K562 (cell line): ENCODE results near the gene RPN1. TPM values are rescaled to one million over a fixed set of nuclear protein-coding genes. Genes with fewer than 3 reads are reported as not detected.

Source experiments
- ATAC-seq: fragments of 200-7000 bp; cut with Tn5 transposase; 3 replicates; pipeline ENCODE4 v1.9.1; 2020; ENCODE audit warnings: moderate library complexity
- BruUV-seq: library from RNA; stranded (reverse); fragments of 400-500 nt; replicated peaks from 2 replicates; lab custom pipeline; 2021; lab: Mats Ljungman, UMichigan
- CTCF ChIA-PET: fragments of 300-600 bp; formaldehyde crosslinking; extraction: SDS; loops from one replicate; lab custom pipeline; 2021; ENCODE audit warnings: low intra/inter-chr PET ratio; lab: Yijun Ruan, JAX
- POLR2A ChIA-PET: fragments of 300-600, 350-650 bp; sonication (Branson Sonifier 250); formaldehyde crosslinking; extraction: SDS; loops from one replicate; lab custom pipeline; 2021; ENCODE audit warnings: antibody characterized with exemption, inconsistent platforms; lab: Yijun Ruan, JAX
- DNase-seq, 4 experiments: peaks; one replicate each; pipeline versions ENCODE4 v3.0.0 to v3.0.0-alpha.2; 2011 to 2018; ENCODE audit warnings: low spot score in 3 of 4, mixed read lengths in 3 of 4; ENCODE audit errors: extremely low read depth in 1 of 4
- FAIRE-seq: peaks from 2 replicates; lab custom pipeline; 2011; peaks lifted over from hg19 to GRCh38; lab: Jason Lieb, UNC
- H2AFZ ChIP-seq: 2 replicates; pipeline ENCODE4 v1.6.0; 2011; ENCODE audit warnings: low read depth, low read length, control low read depth, inconsistent platforms
- H3K27ac ChIP-seq: fragments of 200-600 bp; 3 replicates; pipeline ENCODE4 v1.8.0; 2011; ENCODE audit warnings: low read depth, mild to moderate bottlenecking, control low read depth, inconsistent platforms, low read length, moderate library complexity, mixed read lengths; ENCODE audit errors: extremely low read depth
- H3K27me3 ChIP-seq, 2 experiments: fragments of 300-600 bp in 1 of 2; 2 replicates in 1 of 2; 3 replicates in 1 of 2; pipeline versions ENCODE4 v1.6.0 to v1.8.0; 2011; ENCODE audit warnings: inconsistent platforms in 2 of 2, low read length in 2 of 2, mild to moderate bottlenecking in 1 of 2, mixed read lengths in 1 of 2, moderate library complexity in 1 of 2; ENCODE audit not compliant: control insufficient read depth in 2 of 2, insufficient read depth in 2 of 2
- H3K36me3 ChIP-seq: fragments of 300-600 bp; 3 replicates; pipeline ENCODE4 v1.8.0; 2011; ENCODE audit warnings: mild to moderate bottlenecking, low read length, inconsistent platforms; ENCODE audit not compliant: control insufficient read depth, insufficient read depth
- H3K4me1 ChIP-seq, 2 experiments: fragments of 200-600 bp in 1 of 2; replicated peaks in 1 of 2; 2 replicates in 1 of 2; 3 replicates in 1 of 2; pipeline versions ENCODE4 v1.5.1 to v1.8.0; 2011; ENCODE audit warnings: inconsistent platforms in 2 of 2, low read length in 2 of 2, mild to moderate bottlenecking in 1 of 2, mixed read lengths in 1 of 2, moderate library complexity in 1 of 2; ENCODE audit not compliant: control insufficient read depth in 2 of 2, insufficient read depth in 2 of 2
- H3K4me2 ChIP-seq: 2 replicates; pipeline ENCODE4 v1.6.1; 2011; ENCODE audit warnings: low read length, control low read depth, inconsistent platforms, mixed read lengths; ENCODE audit not compliant: insufficient read depth
- H3K4me3 ChIP-seq: fragments of 200-600 bp; sonication (generic), shearing (Covaris generic); 2 replicates; pipeline ENCODE4 v1.5.1; 2016; ENCODE audit warnings: control low read depth, inconsistent platforms
- H3K79me2 ChIP-seq: fragments of 200-600 bp; 3 replicates; pipeline ENCODE4 v1.8.0; 2011; ENCODE audit warnings: low read length, inconsistent platforms; ENCODE audit not compliant: control insufficient read depth, insufficient read depth
- H3K9ac ChIP-seq, 2 experiments: 2 replicates each; pipeline versions ENCODE4 v1.6.0 to v1.6.1; 2011; ENCODE audit warnings: low read depth in 2 of 2, low read length in 2 of 2, control low read depth in 1 of 2, inconsistent platforms in 1 of 2, mild to moderate bottlenecking in 1 of 2, mixed read lengths in 1 of 2; ENCODE audit not compliant: insufficient read depth in 1 of 2
- H3K9me1 ChIP-seq: one replicate; pipeline ENCODE4 v1.6.0; 2011; ENCODE audit warnings: inconsistent platforms, mild to moderate bottlenecking, low read length, moderate library complexity; ENCODE audit not compliant: control insufficient read depth, insufficient read depth
- H3K9me3 ChIP-seq: replicated peaks from 2 replicates; pipeline ENCODE4 v1.5.1; 2011; ENCODE audit warnings: low read depth, low read length, inconsistent platforms; ENCODE audit not compliant: control insufficient read depth, insufficient read depth
- H4K20me1 ChIP-seq: replicated peaks from 2 replicates; pipeline ENCODE4 v1.6.1; 2011; ENCODE audit warnings: low read length, inconsistent platforms, mixed read lengths; ENCODE audit not compliant: control insufficient read depth, insufficient read depth
- C11orf30 ChIP-seq: fragments of 450-650 bp; IDR thresholded peaks from 2 replicates; pipeline ENCODE4 v1.6.1; 2016; ENCODE audit warnings: low read depth, mild to moderate bottlenecking
- NCOA6 ChIP-seq: fragments of 450-650 bp; IDR thresholded peaks from 2 replicates; pipeline ENCODE4 v1.6.1; 2017; ENCODE audit warnings: mild to moderate bottlenecking
- RB1 ChIP-seq: fragments of 450-650 bp; IDR thresholded peaks from 2 replicates; pipeline ENCODE4 v1.6.1; 2017; ENCODE audit warnings: low read depth, mild to moderate bottlenecking
- ZNF316 ChIP-seq: fragments of 450-650 bp; IDR thresholded peaks from 2 replicates; pipeline ENCODE4 v1.6.1; 2016
- ZNF431 ChIP-seq: sonication (generic); formaldehyde crosslinking; IDR thresholded peaks from 2 replicates; pipeline ENCODE4 v1.8.0; 2022; ENCODE audit warnings: mild to moderate bottlenecking, missing genetic modification reagents
- WGBS: fragments of 100-300 bp; shearing (Covaris generic); methylation state at CpG from one replicate; pipeline ENCODE4 v1.1.6; 2016; ENCODE audit warnings: low coverage, mixed read lengths; ENCODE audit not compliant: insufficient coverage; ENCODE audit errors: missing lambda C conversion rate; 5-methylcytosine and 5-hydroxymethylcytosine counted together
- in situ Hi-C: fragments of 300-500 bp; cut with MboI; formaldehyde crosslinking; loops from 4 replicates; pipeline ENCODE4 v1.15.0; 2018; ENCODE audit warnings: inconsistent platforms, mixed read lengths
- intact Hi-C: fragments of 100-400 bp; cut with micrococcal nuclease; formaldehyde crosslinking; loops from 2 replicates; pipeline ENCODE4 v1.14.2; 2022
- polyA plus RNA-seq, 8 experiments: library from polyadenylated mRNA; depleted of rRNA in 4 of 8; stranded (reverse) in 5 of 8; unstranded in 3 of 8; fragments of >200 nt; fragmentation: Nextera tagmentation in 2 of 8; fragmentation: Illumina TruSeq in 1 of 8; extraction: Ambion mirVana in 2 of 8; extraction: Trizol in 1 of 8; gene quantifications; 2 replicates each; pipeline versions ENCODE4 v1.2.1 to v1.2.3, GENCODE V29; 2011 to 2014; ENCODE audit warnings: inconsistent platforms in 1 of 8, missing spikeins in 1 of 8
- total RNA-seq, 7 experiments: library from RNA; depleted of rRNA in 6 of 7; stranded (reverse); fragments of >200 nt in 6 of 7; fragmentation: Illumina TruSeq in 2 of 7; extraction: Trizol in 2 of 7; gene quantifications; 2 replicates each; pipeline versions ENCODE4 v1.2.1 to v1.2.3, GENCODE V29; 2011 to 2021; ENCODE audit warnings: low replicate concordance in 1 of 7
- TF ChIP-seq, protein P1 (sequence below): fragments of 450-650 bp; IDR thresholded peaks from 2 replicates; pipeline ENCODE4 v1.6.1; 2016

Gene RPN1
- total and polyA plus RNA-seq, 9 of the 15 experiments (the other 6 are each of a cell fraction or from before 2014, with no cell fraction given): 39.5 to 300 (median 148) TPM

- H2AFZ ChIP-seq: no peak overlapping the region
- in situ Hi-C loops: no loop called here
- ATAC-seq (no peak), FAIRE-seq (no peak)
- 0 out of 2 replicates have a peak, but pooled peaks cover 15% of the 10 kb centered on the region for H4K20me1 ChIP-seq
- peaks cover 72% of the 10 kb centered on the region for H3K79me2 ChIP-seq
- H3K27me3 ChIP-seq: no peaks in the 10 kb centered on the region
- BruUV-seq: no TSS peak
- 38% methylated on average over 1 of the region's 4 CpGs for whole genome bisulfite sequencing
- peak overlapping the region; percentile 95 for H3K4me2 ChIP-seq
- TF ChIP-seq ZNF431 (CRISPR knock-in tag): no peak
- TF ChIP-seq, protein P1, sequence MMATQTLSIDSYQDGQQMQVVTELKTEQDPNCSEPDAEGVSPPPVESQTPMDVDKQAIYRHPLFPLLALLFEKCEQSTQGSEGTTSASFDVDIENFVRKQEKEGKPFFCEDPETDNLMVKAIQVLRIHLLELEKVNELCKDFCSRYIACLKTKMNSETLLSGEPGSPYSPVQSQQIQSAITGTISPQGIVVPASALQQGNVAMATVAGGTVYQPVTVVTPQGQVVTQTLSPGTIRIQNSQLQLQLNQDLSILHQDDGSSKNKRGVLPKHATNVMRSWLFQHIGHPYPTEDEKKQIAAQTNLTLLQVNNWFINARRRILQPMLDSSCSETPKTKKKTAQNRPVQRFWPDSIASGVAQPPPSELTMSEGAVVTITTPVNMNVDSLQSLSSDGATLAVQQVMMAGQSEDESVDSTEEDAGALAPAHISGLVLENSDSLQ: no peak
- 0 out of 2 replicates have a peak, but pooled peaks have one; percentile 14 for TF ChIP-seq C11orf30
- peak; percentile 68 for TF ChIP-seq ZNF316
- no peak for TF ChIP-seq RB1
- no peak for TF ChIP-seq NCOA6
- TF ChIP-seq, all 486 proteins: peak for 2
- POLR2A ChIA-PET: interaction anchor here (1.0 to 2.5 kb wide), 6 partner anchors 11 to 286 kb away, joined by 3 to 7 read pairs (median 6); no protein-coding TSS in a partner anchor
- Histone ChIP-seq H3K36me3 (peaks cover 33% of the 10 kb centered on the region; the same call in 1 of the 3 replicates), H3K9ac (peak overlapping the region in 1 of 2 experiments; percentile 97; a peak in 2 of 4 replicates), H3K27ac (no peak overlapping the region), H3K4me1 (peaks cover 0 to 4% of the 10 kb centered on the region in 2 experiments; a peak in 1 of 5 replicates), H3K4me3 (peak overlapping the region; percentile 99; the same call in 1 of the 2 replicates), H3K9me3 (no peaks in the 10 kb centered on the region; the same call in 1 of the 2 replicates), H3K9me1 (no peaks in the 10 kb centered on the region)
- no peak for DNase-seq
- intact Hi-C loops: no loop called here
- CTCF ChIA-PET: no interaction called here
Observed at GRCh38 chr3:128648402-128648801, 2.2 kb downstream of the RPN1 start.
